B cell (primary cell): ENCODE data around the gene ENDOU. TPM values are rescaled to one million over a fixed set of nuclear protein-coding genes. Genes with fewer than 3 reads are reported as not detected.
A peak's percentile ranks its signal among the peaks of the same experiment; 100 is the strongest.

Experiments
- ATAC-seq: fragments of 200-7000 bp; cut with Tn5 transposase; one replicate; pipeline ENCODE4 v1.10.0; 2021; ENCODE audit warnings: low read depth, mild to moderate bottlenecking, moderate number of reproducible peaks, moderate library complexity
- CTCF ChIA-PET: fragments of 350-600 bp; sonication (Branson Sonifier 250); formaldehyde crosslinking; loops from one replicate; lab custom pipeline; 2021; ENCODE audit warnings: antibody characterized with exemption, inconsistent platforms; lab: Charles Lee
- POLR2A ChIA-PET: fragments of 350-600 bp; sonication (Branson Sonifier 250); formaldehyde crosslinking; loops from one replicate; lab custom pipeline; 2021; ENCODE audit warnings: antibody characterized with exemption; lab: Charles Lee
- DNase-seq: peaks from one replicate; pipeline ENCODE4 v3.0.0; 2013
- H2AFZ ChIP-seq: 2 replicates; pipeline ENCODE4 v1.6.1; 2012; ENCODE audit warnings: mild to moderate bottlenecking, low read depth, low read length; ENCODE audit not compliant: insufficient read depth, poor library complexity, severe bottlenecking
- H3K27ac ChIP-seq, 2 donors: 1 replicate in 1 of 2; 2 replicates in 1 of 2; pipeline ENCODE4 v1.5.1; 2012 to 2013; ENCODE audit warnings: low read length in 2 of 2, mild to moderate bottlenecking in 2 of 2, moderate library complexity in 1 of 2
- H3K27me3 ChIP-seq, 4 experiments: fragments of 200-600 bp in 1 of 4; sonication (generic) in 1 of 4; replicated peaks in 1 of 4; 1 replicate in 2 of 4; 2 replicates in 2 of 4; pipeline versions ENCODE4 v1.6.1 to v1.7.0; 2013 to 2016; ENCODE audit warnings: low read length in 3 of 4, mild to moderate bottlenecking in 2 of 4, mixed read lengths in 1 of 4, moderate library complexity in 1 of 4; ENCODE audit not compliant: insufficient read depth in 4 of 4, control insufficient read depth in 3 of 4; ENCODE audit errors: control extremely low read depth in 1 of 4
- H3K36me3 ChIP-seq, 2 experiments: replicated peaks in 1 of 2; 1 replicate in 1 of 2; 2 replicates in 1 of 2; pipeline versions ENCODE4 v1.6.1 to v1.7.1; 2013; ENCODE audit warnings: low read length in 1 of 2; ENCODE audit not compliant: insufficient read depth in 2 of 2, control insufficient read depth in 1 of 2; ENCODE audit errors: control extremely low read depth in 1 of 2, extremely low read depth in 1 of 2
- H3K4me1 ChIP-seq, 2 donors: fragments of 200-600 bp in 1 of 2; sonication (generic) in 1 of 2; 1 replicate in 1 of 2; 2 replicates in 1 of 2; pipeline versions ENCODE4 v1.5.1 to v1.6.1; 2013 to 2017; ENCODE audit warnings: low read length in 2 of 2; ENCODE audit not compliant: control insufficient read depth in 2 of 2, insufficient read depth in 2 of 2
- H3K4me2 ChIP-seq: replicated peaks from 2 replicates; pipeline ENCODE3; 2012; ENCODE audit warnings: mild to moderate bottlenecking, low read depth, low read length; ENCODE audit not compliant: poor library complexity, severe bottlenecking
- H3K4me3 ChIP-seq, 5 experiments: fragments of 200-600 bp in 1 of 5; sonication (generic) in 1 of 5; 1 replicate in 3 of 5; 2 replicates in 2 of 5; pipeline versions ENCODE4 v1.5.1 to v1.7.0; 2011 to 2016; ENCODE audit warnings: low read length in 4 of 5, mild to moderate bottlenecking in 4 of 5, low read depth in 2 of 5, control low read depth in 1 of 5, moderate library complexity in 1 of 5; ENCODE audit not compliant: insufficient read depth in 1 of 5; ENCODE audit errors: control extremely low read depth in 1 of 5, extremely low read depth in 1 of 5
- H3K79me2 ChIP-seq: fragments of 200-600 bp; sonication (generic); one replicate; pipeline ENCODE4 v1.6.0; 2016; ENCODE audit warnings: low read length; ENCODE audit not compliant: control insufficient read depth, insufficient read depth
- H3K9ac ChIP-seq: fragments of 200-600 bp; sonication (generic); 2 replicates; pipeline ENCODE4 v1.6.1; 2017; ENCODE audit warnings: mild to moderate bottlenecking, low read length, moderate library complexity
- H3K9me3 ChIP-seq, 3 donors: one replicate each; pipeline versions ENCODE4 v1.6.1 to v1.7.1; 2013; ENCODE audit warnings: low read length in 2 of 3; ENCODE audit not compliant: control insufficient read depth in 2 of 3, insufficient read depth in 1 of 3; ENCODE audit errors: control extremely low read depth in 1 of 3
- H4K20me1 ChIP-seq: 2 replicates; pipeline ENCODE4 v1.6.0; 2012; ENCODE audit warnings: mild to moderate bottlenecking, low read length; ENCODE audit not compliant: insufficient read depth, control insufficient read depth, poor library complexity, severe bottlenecking
- H3K27ac Mint-ChIP-seq: one replicate; pipeline ENCODE4 v1.8.0; 2021; ENCODE audit warnings: mixed read lengths
- H3K27me3 Mint-ChIP-seq: one replicate; pipeline ENCODE4 v1.8.0; 2021; ENCODE audit warnings: mixed read lengths
- H3K4me1 Mint-ChIP-seq: one replicate; pipeline ENCODE4 v1.8.0; 2021; ENCODE audit warnings: mixed read lengths
- H3K4me3 Mint-ChIP-seq: one replicate; pipeline ENCODE4 v1.8.0; 2021; ENCODE audit warnings: mixed read lengths
- H3K9me3 Mint-ChIP-seq: one replicate; pipeline ENCODE4 v1.8.0; 2022; ENCODE audit warnings: mixed read lengths; ENCODE audit not compliant: insufficient read depth
- EZH2 ChIP-seq: IDR thresholded peaks from 2 replicates; pipeline ENCODE4 v1.6.1; 2012; ENCODE audit warnings: borderline replicate concordance, low read depth, mild to moderate bottlenecking, moderate library complexity, low read length; ENCODE audit not compliant: insufficient read depth, poor library complexity, severe bottlenecking
- WGBS: methylation state at CpG from one replicate; pipeline ENCODE4 v1.1.5; 2013; ENCODE audit warnings: missing lambda C conversion rate; ENCODE audit not compliant: insufficient coverage; 5-methylcytosine and 5-hydroxymethylcytosine counted together
- intact Hi-C: fragments of 100-400 bp; cut with micrococcal nuclease; formaldehyde crosslinking; loops from one replicate; pipeline ENCODE4 v1.10.0; 2022
- polyA plus RNA-seq: library from polyadenylated mRNA; depleted of rRNA; stranded (reverse); fragments of >200 nt; gene quantifications from 2 replicates; pipeline ENCODE4 v1.2.3, GENCODE V29; 2012
- total RNA-seq, 2 donors: library from RNA; stranded (reverse); fragments of 120-200 nt in 1 of 2; gene quantifications; 1 replicate in 1 of 2; 2 replicates in 1 of 2; pipeline versions ENCODE4 v1.2.3 to v1.2.4, GENCODE V29; 2013 to 2022
- TF ChIP-seq, protein P1 (sequence below): fragments of 200-600 bp; IDR thresholded peaks from one replicate; pipeline ENCODE4 v1.8.0; 2022; ENCODE audit warnings: antibody characterized with exemption, mild to moderate bottlenecking

Gene ENDOU
- total and polyA plus RNA-seq, 2 donors (not counting 1 experiment from before 2014, with no cell fraction given), result 0.03 TPM; not detected in 1

DNA sequence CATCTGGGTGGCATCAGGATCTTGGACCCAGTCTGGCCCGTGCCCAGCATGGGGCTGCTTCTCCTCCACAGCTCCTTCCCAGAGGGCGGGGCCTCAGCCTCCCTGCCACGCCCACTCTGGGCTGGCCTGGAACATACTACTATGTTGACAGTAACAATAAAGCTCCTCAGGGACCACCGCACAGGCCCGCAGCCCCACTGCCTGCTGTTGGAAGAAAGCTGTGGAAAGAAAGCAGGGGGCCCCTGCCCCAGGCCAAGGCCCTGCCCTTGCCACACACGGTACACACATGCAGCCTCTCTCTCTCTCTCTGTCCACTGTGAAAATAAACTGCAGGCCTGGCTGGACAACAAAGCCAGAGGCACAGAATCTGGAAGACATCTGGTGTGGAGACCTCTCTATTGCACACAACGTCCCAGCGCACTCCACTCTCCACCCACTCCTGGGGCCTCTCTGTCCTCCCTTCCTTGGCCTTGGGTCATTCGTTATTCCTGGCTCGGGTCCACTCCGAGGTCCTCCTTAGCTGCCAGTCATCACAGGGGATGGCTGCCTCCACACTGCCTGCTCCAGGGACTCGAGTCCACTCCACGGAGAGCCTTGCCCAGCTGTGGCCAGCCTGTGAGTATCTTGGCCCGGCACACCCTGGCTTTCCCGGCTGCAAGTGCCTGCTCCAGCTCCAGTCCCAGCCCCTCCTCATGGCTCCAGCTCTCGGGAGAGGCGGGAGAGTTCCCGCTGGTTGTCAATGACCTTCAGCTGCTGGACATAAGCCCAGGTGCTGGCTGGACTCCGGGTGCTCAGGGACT, 11.8 kb upstream of the ENDOU start:
- H3K36me3 ChIP-seq, result no peaks in the 10 kb centered on the region
- H3K79me2 ChIP-seq, result no peaks in the 10 kb centered on the region
- DNase-seq (no peak), ATAC-seq (no peak)
- POLR2A ChIA-PET, result no interaction called here
- CTCF ChIA-PET, result interaction anchor here (0.9 to 15.0 kb wide), 5 partner anchors 24 to 104 kb away, joined by 3 to 515 read pairs (median 9); partner anchors contain the start of genes RPAP3 and SLC48A1
- H4K20me1 ChIP-seq, result no peaks in the 10 kb centered on the region
- H3K9me3 ChIP-seq, result peaks cover 0 to 9% (median 0%) of the 10 kb centered on the region in 3 donors
- H3K4me2 ChIP-seq, result no peak overlapping the region
- Mint-ChIP-seq H3K4me3 (no peak overlapping the region), H3K9me3 (no peaks in the 10 kb centered on the region), H3K4me1 (peaks cover 38% of the 10 kb centered on the region), H3K27ac (peak overlapping the region; percentile 46), H3K27me3 (no peaks in the 10 kb centered on the region)
- no peak overlapping the region for H2AFZ ChIP-seq
- no peak overlapping the region for H3K9ac ChIP-seq
- no peaks in the 10 kb centered on the region for H3K27me3 ChIP-seq
- H3K4me1 ChIP-seq, result peaks cover 29 to 39% of the 10 kb centered on the region in 2 donors
- intact Hi-C loops, result no loop called here
- TF ChIP-seq EZH2, result no peak
- TF ChIP-seq, protein P1, sequence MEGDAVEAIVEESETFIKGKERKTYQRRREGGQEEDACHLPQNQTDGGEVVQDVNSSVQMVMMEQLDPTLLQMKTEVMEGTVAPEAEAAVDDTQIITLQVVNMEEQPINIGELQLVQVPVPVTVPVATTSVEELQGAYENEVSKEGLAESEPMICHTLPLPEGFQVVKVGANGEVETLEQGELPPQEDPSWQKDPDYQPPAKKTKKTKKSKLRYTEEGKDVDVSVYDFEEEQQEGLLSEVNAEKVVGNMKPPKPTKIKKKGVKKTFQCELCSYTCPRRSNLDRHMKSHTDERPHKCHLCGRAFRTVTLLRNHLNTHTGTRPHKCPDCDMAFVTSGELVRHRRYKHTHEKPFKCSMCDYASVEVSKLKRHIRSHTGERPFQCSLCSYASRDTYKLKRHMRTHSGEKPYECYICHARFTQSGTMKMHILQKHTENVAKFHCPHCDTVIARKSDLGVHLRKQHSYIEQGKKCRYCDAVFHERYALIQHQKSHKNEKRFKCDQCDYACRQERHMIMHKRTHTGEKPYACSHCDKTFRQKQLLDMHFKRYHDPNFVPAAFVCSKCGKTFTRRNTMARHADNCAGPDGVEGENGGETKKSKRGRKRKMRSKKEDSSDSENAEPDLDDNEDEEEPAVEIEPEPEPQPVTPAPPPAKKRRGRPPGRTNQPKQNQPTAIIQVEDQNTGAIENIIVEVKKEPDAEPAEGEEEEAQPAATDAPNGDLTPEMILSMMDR, result no peak
- WGBS, result 94% methylated on average over 17 of the region's 19 CpGs
- H3K4me3 ChIP-seq, result no peak overlapping the region
- no peak overlapping the region for H3K27ac ChIP-seq

- no peaks in the 10 kb centered on the region for H3K9me3 Mint-ChIP-seq
- ChIA-PET CTCF (interaction anchor here (0.9 to 15.0 kb wide), 4 partner anchors 24 to 102 kb away, joined by 3 to 515 read pairs (median 140); partner anchors contain the start of genes RPAP3 and SLC48A1), POLR2A (no interaction called here)
- TF ChIP-seq, protein P1, result no peak
- no peak for TF ChIP-seq EZH2
- Histone ChIP-seq H3K4me3 (no peak overlapping the region), H3K9me3 (peaks cover 0 to 9% (median 0%) of the 10 kb centered on the region in 3 donors), H3K27me3 (no peaks in the 10 kb centered on the region), H4K20me1 (no peaks in the 10 kb centered on the region), H3K4me1 (peaks cover 22 to 31% of the 10 kb centered on the region in 2 donors), H3K4me2 (no peak overlapping the region), H3K36me3 (no peaks in the 10 kb centered on the region), H2AFZ (no peak overlapping the region), H3K79me2 (no peaks in the 10 kb centered on the region), H3K27ac (no peak overlapping the region), H3K9ac (no peak overlapping the region)
- 100% methylated on average over 1 of the region's 4 CpGs for WGBS
- no peak overlapping the region for H3K4me3 Mint-ChIP-seq
- ATAC-seq (no peak), DNase-seq (no peak)
- peaks cover 30% of the 10 kb centered on the region for H3K4me1 Mint-ChIP-seq
- intact Hi-C loops, result no loop called here
- no peak overlapping the region for H3K27ac Mint-ChIP-seq
- no peaks in the 10 kb centered on the region for H3K27me3 Mint-ChIP-seq
These were observed 10.9 kb upstream of the ENDOU start for GRCh38 chr12:47736216-47736615.
